Activated CD4-positive, alpha-beta T cell treated with anti-CD3 and anti-CD28 coated beads, Interleukin-2, amount 50 U/mL, for 4 hours (primary cell): ENCODE results near the gene DDI1.

ENCODE experiments used
- DNase-seq, 2 experiments: peaks; one replicate each; pipeline ENCODE4 v3.0.0-alpha.2; 2020

DDI1 gene

DNA sequence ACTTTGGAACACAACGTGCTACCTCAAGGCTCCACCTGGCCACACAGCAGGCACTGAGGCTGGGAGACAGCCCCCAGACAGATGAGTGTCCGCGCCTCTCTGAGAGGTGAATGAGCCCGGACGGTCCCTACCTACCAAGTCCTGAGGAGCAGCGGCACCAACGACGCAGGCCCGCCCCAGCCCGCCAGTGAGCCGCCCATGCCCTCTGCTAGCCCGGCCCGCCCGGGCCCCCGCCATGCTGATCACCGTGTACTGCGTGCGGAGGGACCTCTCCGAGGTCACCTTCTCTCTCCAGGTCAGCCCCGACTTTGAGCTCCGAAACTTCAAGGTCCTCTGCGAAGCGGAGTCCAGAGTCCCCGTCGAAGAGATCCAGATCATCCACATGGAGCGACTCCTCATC lies at the start of gene DDI1:
DDI1 (plus strand) TSS at position 53 of the 400 bp plus-strand sequence; CDS start at position 236, 183 bp downstream.
- no peak for DNase-seq

DNA sequence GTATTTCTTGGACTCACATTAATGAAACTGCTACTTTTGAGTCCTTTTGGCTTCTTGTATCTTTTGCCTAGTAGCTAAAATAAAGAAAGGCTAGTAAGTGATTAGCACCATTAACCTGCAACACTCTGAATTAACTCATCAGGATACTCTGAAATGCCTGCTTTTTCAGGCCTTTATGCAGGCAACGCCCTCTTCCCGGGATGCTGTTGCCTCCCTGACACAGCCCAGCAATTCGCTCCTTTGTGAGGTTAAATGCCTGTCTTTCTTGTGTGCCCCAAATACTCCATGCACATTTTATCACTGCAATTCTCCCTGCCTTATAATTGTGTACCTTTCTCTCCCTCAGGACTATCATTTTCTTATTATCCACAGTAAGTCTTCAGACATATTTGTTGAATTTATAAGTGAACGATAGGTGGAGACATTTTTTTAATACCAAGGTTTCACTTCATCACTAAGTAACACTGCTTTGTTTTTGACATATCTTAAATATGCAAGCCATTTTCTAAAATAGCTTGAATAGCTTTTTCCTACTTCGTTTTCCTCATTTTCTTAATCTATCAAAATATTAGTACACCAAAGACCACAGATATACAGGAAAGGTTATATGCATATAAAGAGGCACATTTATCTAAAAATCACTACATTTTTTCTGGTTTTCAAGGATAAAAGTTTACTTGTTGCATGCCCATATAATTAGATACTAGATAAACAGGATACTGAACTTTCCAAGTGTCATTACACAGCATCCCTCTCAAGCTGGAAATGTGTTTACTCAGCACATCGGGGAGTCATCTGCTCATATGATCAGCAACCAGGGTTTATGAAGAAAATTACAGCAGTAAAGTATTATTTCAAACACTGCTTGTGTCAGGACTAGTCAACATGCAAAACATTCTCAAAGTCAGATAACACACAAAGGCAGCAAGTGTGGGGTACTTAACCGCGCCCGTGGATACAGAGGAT lies 48.5 kb upstream of the DDI1 start:
- DNase-seq, result no peak

DNA sequence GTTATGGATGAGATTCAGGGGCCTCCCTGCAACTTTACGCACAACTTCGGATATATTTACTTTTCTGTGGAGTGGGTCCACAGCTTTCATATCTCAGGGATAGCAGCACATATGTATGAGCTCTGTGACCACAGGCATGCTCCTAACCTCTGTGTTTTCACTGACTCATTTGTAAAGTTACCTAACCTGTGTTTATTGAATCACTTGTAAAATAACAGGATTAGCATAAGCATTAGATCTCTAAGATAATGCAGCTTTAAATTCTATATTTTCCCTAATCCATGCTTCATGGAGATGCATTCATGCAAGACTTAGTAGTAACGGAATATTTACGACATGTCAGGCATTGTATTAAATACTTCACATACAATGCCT lies 47.9 kb upstream of the DDI1 start:
- no peak for DNase-seq

DNA sequence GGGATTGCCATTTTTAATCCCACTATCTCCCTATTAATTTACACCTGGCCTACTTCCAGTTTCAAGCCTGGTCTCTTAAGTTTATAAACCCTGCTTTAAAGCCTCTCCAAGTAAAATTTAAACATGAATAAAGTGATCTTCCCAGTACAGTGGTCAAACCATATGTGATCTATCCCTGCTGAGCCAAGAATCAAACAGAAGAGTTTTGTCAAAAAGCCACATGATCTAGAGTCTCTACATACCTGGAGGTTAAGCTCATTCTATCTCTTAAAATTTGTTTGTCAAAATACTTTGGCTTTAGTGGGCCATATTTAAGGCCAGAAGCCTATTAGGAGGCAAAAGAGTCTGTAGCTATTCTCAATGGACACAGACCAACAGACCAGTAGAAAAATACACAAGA lies 42.9 kb upstream of the DDI1 start:
- DNase-seq, result no peak

DNA sequence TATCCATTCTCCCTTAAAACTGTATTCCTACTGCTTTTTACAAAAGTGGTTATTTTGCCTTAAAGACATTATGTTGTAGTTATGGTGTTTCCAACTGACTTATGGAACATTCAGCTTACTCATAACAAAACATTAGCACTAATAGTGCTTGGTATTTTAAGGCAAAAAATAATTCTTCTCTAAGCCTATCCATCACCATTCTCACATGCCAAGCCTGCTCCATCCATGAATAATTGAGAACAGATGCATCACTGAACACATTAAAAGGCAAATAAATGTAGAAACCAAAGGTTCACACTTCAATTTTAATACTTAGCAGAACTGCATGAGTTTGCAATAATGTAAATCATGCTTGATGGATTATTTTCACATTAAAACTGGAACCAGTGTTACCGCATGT lies 42.3 kb upstream of the DDI1 start:
- DNase-seq, result no peak

DNA sequence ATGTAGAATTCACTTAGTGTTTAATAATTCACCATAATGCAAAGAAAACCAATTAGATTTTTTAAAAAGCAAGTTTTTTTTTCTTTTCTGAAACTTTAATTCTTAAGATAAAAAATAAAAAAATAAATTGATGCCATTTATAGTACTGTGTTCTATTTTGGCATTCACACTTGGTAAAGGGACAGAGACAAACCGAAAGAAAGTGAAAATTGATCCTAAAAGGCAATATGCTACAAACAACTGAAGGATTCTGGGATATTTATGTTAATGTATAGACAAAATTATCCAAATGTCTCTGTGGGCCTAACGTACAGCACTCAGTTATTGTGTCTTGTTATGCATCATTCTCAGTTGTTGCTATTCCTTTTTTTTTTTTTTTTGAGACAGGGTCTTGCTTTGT lies 41.9 kb upstream of the DDI1 start:
- DNase-seq, result no peak

DNA sequence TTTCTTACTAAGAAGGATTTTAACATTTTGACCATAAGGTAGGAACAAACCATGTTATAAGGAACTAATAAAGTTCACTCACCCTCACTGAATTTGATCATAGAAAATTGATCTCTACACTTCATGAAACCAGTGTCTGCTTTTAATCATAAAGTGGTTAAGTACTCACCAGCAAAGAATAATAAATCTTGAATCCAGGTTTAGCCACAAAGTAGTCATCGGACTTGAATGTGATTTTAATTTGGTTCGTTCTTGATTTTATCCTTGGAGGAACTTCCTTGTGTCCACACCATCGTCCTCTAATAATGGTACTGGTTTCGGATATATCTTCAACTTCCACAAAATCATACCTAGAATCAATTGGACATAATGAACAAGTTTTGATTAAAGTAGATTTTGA lies 40.5 kb upstream of the DDI1 start:
- no peak for DNase-seq

DNA sequence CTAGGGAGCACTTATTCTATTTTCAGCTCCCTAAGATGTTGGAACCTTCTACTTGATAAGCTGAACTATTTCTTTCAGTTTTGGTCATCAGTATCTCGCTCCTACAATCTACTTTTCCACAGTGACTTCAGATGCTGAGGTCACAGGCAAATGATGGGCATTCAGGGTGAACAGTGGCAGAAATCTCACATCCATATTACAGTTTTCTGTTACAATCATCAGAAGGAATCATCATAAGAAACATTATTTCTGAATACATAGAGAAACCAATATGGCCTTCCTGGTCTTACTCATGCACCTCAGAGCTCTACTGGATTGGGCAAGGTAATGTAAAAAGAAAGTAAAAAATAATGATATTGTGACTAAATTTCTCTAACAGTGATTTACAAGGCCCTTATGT lies 39.4 kb upstream of the DDI1 start:
- DNase-seq, result no peak

DNA sequence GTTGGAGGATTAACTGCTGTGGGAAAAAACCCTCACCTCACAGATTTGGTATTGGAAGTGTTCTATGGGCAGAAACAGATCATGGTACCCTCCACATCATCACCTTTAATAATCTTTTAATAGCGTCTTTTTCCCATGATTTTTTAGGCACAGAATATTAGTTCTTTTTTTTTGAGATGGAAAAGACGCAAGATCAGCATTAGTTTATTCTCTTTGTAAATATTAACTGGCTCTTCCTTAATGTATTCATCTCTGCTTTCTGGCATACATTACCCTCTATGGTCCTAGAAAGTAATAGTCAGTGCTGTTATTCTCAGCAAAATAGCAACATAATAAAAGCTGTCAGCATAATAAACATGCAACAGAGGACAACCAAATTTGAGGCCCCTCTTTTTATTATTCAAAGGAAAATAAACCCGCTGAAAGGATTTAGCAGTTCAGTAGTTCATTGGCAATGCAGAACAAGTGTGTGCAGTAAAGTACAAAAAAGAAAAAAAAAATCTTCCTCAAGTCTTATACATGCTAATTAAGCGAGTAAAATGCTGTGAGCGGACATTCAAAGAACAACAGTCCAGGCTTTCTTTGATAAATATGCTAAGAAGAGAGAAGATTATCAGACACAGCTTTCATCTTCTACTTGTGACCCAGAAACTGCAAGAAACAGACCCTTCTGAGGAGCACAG lies 37.5 kb upstream of the DDI1 start:
- DNase-seq, result no peak

DNA sequence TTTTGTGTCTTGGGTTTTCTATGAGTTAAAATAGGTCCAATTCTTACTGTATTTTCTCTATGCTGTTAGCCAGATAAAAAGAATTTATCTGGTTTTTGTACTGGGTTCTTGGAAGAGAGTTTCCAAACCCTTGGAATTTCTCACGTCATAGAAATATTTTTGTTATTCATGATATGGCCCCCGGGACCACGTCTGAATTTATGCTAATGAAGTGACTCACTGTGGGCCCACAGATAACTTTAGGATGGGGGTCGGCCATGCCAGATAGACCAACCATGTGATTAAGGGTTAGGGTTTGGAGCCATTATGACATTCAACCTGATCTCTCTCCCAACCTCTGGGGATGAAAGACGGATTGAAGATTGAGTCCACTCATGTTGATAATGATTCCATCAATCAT lies 35.6 kb upstream of the DDI1 start:
- DNase-seq, result no peak

DNA sequence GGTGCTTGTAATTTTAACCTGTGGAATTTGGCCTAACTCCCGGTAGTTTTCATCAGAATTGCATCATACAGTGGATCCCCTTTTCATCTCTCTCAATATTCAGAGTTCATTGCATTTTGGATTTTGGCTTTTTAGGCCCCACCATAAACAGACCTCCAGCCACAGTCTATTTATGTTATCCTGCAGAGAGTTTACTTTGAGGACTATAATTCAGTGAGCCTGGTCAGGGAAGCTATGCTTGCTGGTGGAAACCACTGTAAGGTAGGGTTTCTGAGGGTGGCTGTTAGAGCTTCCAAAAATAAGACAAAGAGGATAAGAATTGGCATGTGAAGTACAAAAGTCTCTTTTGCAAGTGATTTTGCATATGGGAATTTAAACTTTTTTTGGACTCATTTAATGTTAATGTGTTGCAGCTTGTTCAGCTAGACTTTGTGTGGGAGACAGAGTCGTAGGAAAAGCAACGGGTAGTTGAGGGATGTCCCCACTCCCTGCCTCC lies 34.8 kb upstream of the DDI1 start:
- no peak for DNase-seq

DNA sequence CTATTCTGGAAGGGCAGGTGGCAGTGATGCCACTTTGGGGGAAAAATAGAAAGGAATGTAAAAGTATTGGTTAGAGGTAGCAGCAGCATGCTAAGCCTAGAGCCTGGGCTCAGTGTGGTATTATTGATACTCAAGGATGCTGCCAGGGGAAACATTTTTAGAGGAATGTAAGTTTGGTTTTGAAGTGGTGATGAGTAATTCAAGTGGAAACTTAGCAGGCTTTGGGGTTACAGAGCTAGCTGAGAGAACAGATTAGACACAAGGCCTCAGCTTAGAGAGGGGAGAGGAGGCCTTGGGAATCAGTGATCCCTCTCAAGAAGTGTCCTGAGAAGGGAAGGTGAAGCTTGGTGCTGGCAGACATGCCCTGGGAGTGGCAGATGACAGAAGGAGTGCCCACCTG lies 32.9 kb upstream of the DDI1 start:
- DNase-seq, result no peak

DNA sequence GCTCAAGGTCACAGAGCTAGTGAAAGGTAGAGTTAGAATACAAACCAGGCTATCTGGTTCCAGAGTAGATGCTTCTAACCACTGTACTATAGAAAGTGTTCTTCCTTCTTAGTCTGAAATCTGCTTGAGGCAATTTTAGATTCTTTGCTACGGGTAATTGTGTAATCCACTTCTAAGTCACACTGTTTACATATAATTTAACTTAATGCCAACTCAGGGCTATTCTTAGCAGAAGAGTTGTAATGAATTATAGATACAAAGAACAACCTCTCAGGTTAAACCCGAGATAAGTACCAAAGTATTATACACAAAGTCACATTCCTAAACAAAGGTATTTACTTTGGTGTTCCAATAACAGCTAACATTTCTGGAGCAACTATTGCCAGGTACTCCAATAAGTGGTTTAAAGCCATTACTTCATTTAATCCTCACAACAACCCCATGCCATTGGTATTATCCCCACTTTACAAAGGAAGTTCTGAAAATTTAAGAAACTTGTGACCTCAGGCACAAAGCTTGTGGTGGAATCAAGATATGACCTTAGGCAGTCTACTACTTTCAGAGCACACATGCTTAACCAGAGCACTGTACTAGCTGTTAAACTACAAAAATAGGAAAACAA lies 31.1 kb upstream of the DDI1 start:
- no peak for DNase-seq

DNA sequence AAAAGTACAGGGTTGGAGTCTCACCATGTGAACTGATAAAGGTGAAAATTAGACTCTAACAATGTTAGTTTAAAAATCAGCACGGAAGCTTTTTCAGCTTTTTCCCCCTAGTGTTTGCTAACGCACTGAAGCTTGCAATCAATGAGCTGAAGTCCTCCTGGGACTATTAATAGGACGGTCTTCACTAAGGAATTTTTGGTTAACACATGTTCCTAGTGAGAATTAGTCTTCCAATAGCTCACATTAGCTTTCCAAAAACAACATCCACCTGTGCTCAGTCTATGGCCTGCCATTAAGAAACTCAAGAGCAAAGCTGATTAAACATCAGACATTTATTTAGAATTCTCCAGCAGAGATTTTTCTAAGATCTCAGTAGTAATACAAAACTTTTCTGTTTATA lies 26.7 kb upstream of the DDI1 start:
- no peak for DNase-seq

DNA sequence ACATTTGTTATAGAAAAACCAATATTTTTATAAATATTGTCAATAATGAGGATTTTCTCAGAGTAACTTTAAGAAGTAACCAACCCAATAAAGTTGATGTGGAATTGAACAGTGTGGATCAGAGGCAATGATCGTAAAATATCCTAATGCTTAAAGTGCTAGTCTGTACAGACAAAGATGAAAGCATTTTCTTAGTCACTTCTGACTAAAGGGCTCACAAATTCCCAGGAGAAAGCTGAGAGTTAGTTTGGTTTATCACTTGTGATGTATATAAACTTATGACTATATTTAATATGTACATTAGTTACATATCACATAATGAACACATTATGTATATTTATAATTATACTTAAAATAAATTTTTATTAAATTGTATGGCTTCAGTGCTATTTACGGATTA lies 25.4 kb upstream of the DDI1 start:
- DNase-seq, result no peak

DNA sequence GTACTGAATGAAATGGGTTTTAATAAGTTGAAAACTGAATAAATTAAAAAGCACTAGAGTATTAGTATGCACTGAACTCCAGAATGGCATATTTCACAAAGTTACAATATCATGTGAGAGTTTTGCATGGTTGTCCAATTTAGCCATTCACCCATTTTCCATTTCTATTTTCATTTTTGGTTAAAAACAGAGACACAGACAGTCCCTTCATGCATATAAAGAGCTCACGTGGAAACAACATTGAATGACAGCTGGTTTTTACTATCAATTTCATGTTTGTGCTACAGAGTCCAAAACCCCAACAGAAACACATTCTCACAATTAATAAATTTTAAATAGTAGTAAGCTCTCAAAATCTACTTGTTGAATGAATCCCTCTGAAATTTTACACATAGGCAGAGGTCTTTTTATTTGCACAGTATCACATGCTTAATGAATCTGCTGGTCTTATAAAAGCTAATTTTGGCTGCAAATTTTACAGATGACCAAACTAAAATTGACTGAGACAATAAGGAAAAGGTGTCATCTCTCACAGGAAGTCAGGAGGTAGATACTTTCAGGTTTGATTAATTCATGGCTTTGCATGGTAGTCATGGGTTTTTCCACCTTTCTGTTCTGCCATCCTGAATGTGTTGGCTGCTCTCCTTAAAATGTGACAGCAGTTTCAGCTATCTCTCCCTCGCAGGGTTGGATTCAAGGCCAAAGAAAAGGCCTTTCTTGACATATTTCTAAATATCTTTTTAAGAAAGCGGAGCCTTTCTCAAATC lies 20.6 kb upstream of the DDI1 start:
- no peak for DNase-seq

DNA sequence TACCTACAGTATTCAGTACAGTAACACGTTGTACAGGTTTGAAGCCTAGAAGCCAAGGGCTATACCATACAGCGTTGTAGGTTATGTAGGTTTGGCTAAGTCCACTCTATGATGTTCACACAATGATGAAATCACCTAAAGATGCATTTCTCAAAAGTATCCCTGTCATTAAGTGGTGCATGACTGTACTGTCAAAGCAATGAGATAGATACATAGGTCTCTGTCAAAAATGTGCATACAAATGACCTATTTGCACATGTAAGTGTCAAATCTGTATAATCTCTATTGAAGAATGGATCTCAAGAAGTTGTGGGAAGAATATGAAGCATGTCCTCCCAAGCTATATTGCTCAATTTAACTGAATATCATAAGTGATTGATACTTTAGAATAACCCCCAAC lies 11.9 kb upstream of the DDI1 start:
- DNase-seq, result no peak

DNA sequence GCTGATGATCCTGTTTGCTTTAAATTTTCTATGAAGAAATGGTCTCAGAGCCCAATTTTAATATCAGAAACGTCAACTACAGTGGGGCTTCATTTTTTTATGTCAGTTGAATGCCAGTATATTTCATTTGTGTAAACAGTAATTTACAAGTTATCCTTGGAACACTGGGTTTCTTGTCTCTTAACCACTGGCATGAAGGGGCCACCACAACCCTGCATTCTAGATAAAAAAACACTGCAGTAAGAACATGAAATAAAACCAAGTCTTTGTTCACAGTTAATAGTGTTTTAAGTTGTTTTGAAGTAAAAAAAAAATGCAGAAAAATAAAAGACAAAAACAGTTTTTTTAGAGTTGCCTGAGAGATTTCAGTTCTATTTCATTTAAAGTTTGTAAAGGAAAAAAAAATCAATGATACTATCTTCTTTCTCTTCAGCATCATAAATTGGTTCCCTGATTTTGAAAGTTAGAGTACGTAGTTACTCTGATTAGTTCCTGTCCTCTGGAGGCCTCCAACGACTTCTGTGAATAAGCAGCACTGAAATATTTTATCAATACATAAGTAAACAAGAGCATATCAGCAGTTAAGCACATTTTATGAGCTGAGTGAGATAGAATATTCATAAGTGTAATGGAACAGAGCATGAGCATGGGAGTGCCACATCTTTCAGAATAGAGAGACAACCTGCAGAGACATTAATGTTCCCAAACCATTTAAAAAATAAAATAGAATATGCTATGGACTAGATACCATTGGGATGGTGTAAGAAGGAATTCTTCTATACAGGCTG lies 7.8 kb upstream of the DDI1 start:
- DNase-seq, result no peak

DNA sequence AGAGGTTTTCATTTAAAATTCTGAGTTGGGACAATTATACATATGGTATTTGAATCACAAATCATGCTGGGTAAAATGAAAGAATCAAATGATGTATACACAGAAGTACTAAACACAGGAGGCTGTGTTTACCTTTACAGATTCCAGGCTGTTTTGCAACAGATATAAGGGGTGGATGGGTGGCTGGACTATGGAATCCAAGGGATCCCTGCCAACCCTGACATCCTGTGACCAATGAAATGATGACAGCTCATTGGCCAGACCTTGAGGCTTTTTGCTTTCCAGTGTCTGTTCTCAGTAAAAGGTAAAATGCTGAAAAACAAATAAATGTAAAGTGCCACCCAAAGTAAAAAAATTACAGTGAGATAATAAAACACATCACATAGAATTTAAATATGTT lies 3.3 kb upstream of the DDI1 start:
- DNase-seq, result no peak

DNA sequence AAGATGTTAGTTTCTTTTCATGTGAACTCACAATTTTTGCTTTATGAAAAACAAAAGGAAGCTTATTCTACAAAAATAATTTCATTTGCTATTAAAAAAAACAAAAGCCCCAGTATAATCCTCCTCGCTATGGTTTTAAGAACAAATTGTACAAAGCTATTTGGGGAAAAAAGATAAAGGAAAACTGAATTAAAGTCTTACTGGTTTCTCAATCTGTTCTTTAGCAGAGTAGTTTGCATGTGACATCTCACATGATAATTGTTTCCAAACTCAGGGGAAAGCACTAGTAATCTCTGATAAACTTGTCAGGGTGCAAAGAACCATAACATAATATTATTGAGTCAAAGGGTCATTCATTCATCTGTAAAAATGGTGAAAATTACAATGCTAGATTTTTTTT lies 2.9 kb upstream of the DDI1 start:
- DNase-seq, result no peak

DNA sequence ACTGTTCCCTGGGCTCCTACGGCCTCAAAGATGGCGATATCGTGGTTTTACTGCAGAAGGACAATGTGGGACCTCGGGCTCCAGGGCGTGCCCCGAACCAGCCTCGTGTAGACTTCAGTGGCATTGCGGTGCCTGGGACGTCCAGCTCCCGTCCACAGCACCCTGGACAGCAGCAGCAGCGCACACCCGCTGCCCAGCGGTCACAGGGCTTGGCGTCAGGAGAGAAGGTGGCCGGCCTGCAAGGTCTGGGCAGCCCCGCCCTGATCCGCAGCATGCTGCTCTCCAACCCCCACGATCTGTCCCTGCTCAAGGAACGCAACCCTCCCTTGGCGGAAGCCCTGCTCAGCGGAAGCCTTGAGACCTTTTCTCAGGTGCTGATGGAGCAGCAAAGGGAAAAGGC lies 555 bp downstream of the DDI1 start:
- DNase-seq, result no peak

DNA sequence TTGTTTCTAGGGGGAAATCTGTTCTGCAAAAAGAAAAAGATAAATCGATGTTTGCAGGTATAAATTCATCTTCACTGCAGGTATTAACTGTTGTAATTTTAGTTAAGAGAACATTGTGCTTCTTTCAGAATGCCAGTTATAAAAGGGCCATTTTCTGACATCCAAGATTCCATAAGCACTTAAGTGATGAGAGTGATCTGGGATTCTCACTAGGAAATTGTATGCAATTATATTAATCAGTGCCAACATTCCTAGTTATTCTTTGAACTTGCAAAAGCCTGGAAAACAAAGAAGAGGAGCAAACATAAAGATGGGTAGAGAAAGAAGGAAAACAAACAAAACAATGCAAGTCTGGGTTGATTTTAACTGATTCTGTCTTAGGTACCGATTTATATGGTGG lies 5.4 kb downstream of the DDI1 start:
- DNase-seq, result no peak
